Measurements from ENCODE around the gene CPED1.

DNA sequence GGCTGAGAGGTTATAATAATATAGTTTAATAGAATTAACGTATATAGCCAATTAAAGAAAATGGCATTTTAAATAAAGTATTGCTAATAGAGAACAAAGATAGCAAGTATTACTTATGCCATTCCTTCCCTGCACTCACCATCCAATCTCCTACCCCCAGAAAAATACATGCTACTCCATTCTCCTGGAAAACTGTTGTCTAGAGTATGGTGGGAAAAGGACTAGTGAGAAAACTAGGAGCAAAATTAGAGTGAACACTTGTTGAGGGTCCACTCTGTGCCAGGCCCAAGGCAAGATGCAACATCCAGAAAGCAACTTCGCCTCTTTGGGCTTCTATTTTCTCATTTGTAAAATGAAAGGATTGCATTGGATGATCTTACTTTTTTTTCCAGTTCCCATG lies 149.1 kb downstream of the CPED1 start:
- TF ChIP-seq CTCF (conservative IDR thresholded peaks at IDR 0.05; ENCODE audit: low read depth in 2 of 2) (no peak), EZH2 (IDR thresholded peaks at IDR 0.05; ENCODE audit: low read depth, unreplicated experiment) (no peak), POLR2AphosphoS5 (IDR thresholded peaks at IDR 0.05; ENCODE audit: low read depth) (no peak), CREB1 (CRISPR knock-in tag; IDR thresholded peaks at IDR 0.05; ENCODE audit: low read depth) (no peak), EZH2phosphoT487 (IDR thresholded peaks at IDR 0.05; ENCODE audit: unreplicated experiment) (no peak), JUNB (IDR thresholded peaks at IDR 0.05; ENCODE audit: unreplicated experiment) (no peak), STAT1 (IDR thresholded peaks at IDR 0.05; ENCODE audit: unreplicated experiment) (no peak)
- TF ChIP-seq, protein P1, sequence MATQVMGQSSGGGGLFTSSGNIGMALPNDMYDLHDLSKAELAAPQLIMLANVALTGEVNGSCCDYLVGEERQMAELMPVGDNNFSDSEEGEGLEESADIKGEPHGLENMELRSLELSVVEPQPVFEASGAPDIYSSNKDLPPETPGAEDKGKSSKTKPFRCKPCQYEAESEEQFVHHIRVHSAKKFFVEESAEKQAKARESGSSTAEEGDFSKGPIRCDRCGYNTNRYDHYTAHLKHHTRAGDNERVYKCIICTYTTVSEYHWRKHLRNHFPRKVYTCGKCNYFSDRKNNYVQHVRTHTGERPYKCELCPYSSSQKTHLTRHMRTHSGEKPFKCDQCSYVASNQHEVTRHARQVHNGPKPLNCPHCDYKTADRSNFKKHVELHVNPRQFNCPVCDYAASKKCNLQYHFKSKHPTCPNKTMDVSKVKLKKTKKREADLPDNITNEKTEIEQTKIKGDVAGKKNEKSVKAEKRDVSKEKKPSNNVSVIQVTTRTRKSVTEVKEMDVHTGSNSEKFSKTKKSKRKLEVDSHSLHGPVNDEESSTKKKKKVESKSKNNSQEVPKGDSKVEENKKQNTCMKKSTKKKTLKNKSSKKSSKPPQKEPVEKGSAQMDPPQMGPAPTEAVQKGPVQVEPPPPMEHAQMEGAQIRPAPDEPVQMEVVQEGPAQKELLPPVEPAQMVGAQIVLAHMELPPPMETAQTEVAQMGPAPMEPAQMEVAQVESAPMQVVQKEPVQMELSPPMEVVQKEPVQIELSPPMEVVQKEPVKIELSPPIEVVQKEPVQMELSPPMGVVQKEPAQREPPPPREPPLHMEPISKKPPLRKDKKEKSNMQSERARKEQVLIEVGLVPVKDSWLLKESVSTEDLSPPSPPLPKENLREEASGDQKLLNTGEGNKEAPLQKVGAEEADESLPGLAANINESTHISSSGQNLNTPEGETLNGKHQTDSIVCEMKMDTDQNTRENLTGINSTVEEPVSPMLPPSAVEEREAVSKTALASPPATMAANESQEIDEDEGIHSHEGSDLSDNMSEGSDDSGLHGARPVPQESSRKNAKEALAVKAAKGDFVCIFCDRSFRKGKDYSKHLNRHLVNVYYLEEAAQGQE (IDR thresholded peaks at IDR 0.05; ENCODE audit: unreplicated experiment) = no peak

All from GM23338 (cell line).